ENCODE data around the gene CSRNP2.

CSRNP2 gene

DNA sequence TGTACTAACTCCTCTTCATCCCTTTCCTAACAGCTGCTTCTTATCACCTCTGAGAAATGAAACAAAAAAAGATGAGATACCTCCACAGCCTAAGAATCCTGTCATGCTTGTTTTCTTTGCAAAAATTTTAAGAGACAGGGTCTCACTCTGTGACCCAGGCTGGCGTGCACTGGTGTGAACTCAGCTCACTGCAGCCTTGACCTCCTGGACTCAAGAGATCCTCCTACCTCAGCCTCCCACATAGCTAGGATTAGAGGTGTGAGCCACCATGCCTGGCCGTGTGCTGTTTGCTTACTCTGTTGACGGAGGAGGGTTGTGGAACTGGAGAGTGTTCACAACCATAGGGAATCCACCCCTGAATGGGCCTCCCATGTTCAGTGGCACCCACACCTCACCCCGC, 16.2 kb downstream of the CSRNP2 start:
- DNase-seq: no peak

DNA sequence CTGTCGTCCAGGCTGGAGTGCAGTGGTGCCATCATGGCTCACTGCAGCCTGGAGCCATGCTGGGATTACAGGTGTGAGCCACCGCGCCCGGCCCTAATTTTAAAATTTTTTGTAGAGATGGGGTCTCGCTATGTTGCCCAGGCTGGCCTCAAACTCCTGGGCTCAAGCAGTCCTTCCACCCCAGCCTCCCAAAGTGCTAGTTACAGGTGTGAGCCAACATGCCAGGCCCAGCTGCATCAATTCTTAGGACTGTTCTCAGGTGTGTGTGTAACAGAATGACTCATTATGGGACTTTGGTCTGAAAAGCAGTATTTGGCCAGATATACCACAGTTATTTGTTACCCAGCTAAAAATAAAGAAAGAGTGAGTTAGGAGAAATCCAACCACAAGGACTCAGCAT, 17.9 kb downstream of the CSRNP2 start:
- no peak for TF ChIP-seq POLR2A (IDR thresholded peaks at IDR 0.05; ENCODE audit: low read length)
- no peak for TF ChIP-seq GATA1 (IDR thresholded peaks at IDR 0.05; ENCODE audit: low read depth, low read length)
- no peak for DNase-seq

More for the DNA sequence above, 16.2 kb downstream of the CSRNP2 start:
- TF ChIP-seq GATA1 (IDR thresholded peaks at IDR 0.05; ENCODE audit: low read depth, low read length) (no peak), POLR2A (IDR thresholded peaks at IDR 0.05; ENCODE audit: low read length) (no peak)

DNA sequence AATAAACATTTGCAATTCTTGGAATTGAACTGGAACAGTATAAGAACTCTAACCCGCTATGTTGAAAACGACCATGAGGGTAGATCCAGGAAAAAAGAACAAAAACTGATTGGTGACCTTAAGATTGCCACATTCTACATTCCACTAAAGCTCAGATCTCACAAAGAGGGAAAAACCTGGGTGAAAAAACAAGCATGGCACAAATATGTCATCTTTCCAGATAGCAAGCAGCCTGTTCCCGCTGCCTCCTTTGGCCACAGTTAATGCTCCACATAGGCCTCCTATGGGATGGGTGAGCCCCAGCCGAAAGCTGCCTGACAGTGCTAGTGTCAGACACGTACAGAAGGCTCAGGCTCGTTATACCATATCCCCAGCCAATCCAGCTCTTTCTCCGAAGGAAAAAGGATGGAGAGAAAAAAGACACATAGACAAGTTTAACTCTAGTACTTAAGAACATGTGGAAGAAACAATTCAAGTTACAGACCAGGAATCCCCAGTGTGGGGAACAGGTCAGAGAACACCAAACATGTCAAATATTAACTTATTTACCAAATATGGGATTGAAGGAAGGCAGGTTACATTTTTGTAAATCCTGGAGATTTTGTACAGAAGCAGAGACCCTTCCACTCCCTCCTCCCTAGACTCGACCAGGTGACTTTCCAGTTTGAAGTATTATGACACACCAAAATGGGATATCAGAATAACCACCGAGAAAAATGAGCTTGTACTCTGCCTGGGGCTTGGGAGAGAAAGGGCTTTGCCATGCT, 20.6 kb downstream of the CSRNP2 start:
- peak; percentile 24 for TF ChIP-seq POLR2A (IDR thresholded peaks at IDR 0.05; ENCODE audit: low read length)
- TF ChIP-seq GATA1 (IDR thresholded peaks at IDR 0.05; ENCODE audit: low read depth, low read length): no peak

DNA sequence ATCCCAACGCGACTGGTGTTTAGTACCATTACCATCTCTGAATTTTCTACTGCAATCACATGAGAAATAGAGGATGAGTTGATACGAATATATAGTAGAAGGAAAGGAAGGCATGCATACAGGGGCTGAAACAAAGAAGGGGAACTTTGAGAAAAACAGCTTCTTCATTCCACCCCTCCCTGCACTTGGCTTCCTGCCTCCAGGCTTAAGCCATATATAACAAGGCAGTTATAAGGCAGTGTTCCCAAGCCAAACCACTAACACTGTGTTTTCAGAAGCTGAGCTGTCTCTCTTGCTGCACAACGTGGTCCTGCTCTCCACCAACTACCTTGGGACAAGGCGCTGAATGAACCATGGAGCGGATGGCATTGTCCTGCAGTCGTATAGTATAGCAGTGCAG, 24.3 kb downstream of the CSRNP2 start:
- TF ChIP-seq GATA1 (IDR thresholded peaks at IDR 0.05; ENCODE audit: low read depth, low read length) (no peak), POLR2A (IDR thresholded peaks at IDR 0.05; ENCODE audit: low read length) (no peak)

More for the DNA sequence above, 20.6 kb downstream of the CSRNP2 start:
- DNase-seq: no peak

DNA sequence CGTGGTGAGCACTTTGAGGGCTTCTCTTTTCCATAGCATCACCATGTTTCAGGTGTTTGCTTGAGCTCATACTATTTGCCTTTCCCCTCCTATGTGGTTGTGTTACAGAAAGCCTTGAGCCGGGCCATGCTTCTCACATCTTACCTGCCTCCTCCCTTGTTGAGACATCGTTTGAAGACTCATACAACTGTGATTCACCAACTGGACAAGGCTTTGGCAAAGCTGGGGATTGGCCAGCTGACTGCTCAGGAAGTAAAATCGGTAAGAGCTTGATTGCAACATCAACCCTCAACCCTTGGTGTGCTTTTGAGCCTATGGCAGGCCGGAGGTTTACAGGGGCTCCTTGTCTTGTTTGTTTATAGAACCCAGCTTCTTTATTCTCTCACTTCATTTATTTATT, 27.2 kb downstream of the CSRNP2 start:
- DNase-seq: no peak
- TF ChIP-seq GATA1 (IDR thresholded peaks at IDR 0.05; ENCODE audit: low read depth, low read length): no peak
- TF ChIP-seq POLR2A (IDR thresholded peaks at IDR 0.05; ENCODE audit: low read length): no peak

More for the DNA sequence above, 24.3 kb downstream of the CSRNP2 start:
- no peak for DNase-seq

DNA sequence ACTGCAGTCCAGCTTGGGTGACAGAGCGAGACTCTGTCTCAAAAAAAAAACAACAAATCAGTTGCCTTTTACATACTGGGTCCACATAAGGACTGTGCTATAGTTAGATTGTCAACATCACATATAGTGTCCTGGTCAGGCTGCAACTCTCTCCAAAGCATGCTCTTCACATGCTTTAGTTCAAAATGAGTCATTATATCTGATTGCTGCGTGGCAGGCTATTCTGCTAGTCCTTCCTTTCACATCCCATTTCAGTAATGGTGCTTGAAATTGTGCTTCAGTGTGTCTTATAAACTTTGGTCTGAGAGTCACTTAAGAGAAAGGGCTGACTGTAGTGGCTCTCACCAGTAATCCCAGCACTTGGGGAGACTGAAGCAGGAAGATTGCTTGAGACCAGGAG, 28.3 kb downstream of the CSRNP2 start:
- DNase-seq: no peak
- TF ChIP-seq POLR2A (IDR thresholded peaks at IDR 0.05; ENCODE audit: low read length) (no peak), GATA1 (IDR thresholded peaks at IDR 0.05; ENCODE audit: low read depth, low read length) (no peak)

DNA sequence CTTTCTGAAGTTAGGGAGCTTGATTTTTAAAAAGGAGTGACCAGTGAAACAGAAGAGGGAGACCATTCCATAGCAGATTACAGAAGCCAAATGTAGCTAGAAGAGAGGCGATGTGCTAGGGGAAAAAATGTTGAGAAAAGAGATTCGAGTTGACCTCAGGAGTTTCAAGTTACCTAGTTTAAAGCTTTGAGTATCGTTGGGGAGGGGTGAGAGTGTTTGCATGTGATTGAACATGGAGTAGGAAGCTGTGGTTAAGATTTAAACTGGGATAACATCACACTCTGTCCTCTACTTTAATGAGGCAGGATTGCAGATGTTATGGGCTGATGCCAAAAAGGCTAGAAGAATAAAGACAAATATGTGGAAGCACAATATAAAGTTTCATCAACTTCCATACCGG, 31.6 kb downstream of the CSRNP2 start:
- TF ChIP-seq GATA1 (IDR thresholded peaks at IDR 0.05; ENCODE audit: low read depth, low read length): no peak
- no peak for TF ChIP-seq POLR2A (IDR thresholded peaks at IDR 0.05; ENCODE audit: low read length)
- no peak for DNase-seq

DNA sequence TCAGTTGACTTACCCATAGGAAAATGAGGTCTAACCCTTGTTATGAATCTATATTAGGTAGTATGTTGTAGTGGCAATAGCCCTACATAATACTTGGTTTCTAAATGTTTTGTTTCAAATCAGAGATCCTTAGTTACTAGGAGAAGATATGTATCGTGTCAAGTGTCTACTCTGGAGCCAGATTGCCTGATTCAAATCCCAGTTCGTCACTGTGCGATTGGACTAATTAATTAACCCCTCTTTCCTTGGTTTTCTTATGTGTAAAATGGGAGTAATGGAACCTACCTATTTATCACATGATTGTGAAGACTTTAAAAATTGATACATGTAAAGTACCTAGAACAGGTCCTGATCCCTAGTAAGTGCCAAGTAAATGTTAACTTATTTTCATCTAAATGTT, 33.9 kb downstream of the CSRNP2 start:
- no peak for DNase-seq
- TF ChIP-seq POLR2A (IDR thresholded peaks at IDR 0.05; ENCODE audit: low read length): no peak
- TF ChIP-seq GATA1 (IDR thresholded peaks at IDR 0.05; ENCODE audit: low read depth, low read length): no peak

DNA sequence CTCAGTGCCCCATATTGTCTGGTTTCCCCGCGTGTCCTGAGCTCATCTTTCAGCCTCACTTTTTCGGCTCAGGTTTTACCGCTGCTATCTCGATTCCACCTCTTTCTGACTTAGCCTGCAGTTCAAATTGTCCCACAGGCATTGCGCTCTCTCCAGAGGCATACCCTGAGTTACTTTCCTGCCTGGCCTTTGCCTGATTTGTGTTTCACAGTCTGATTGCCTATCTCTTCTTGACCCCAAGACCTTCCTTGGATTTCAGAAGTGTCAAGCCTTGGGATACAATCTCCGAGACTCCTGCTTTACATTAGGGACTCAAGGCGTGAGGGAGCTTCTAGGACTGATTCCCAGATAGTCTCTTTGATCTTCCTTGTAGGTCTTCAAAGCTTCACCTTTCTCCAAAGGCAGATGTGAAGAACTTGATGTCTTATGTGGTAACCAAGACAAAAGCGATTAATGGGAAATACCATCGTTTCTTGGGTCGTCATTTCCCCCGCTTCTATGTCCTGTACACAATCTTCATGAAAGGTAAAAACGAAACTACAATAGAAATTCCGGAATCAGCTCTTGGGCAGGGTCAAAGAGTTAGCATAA, 34.6 kb downstream of the CSRNP2 start:
- DNase-seq: peak; percentile 48 to 67
- TF ChIP-seq GATA1 (IDR thresholded peaks at IDR 0.05; ENCODE audit: low read depth, low read length): no peak
- no peak for TF ChIP-seq POLR2A (IDR thresholded peaks at IDR 0.05; ENCODE audit: low read length)

DNA sequence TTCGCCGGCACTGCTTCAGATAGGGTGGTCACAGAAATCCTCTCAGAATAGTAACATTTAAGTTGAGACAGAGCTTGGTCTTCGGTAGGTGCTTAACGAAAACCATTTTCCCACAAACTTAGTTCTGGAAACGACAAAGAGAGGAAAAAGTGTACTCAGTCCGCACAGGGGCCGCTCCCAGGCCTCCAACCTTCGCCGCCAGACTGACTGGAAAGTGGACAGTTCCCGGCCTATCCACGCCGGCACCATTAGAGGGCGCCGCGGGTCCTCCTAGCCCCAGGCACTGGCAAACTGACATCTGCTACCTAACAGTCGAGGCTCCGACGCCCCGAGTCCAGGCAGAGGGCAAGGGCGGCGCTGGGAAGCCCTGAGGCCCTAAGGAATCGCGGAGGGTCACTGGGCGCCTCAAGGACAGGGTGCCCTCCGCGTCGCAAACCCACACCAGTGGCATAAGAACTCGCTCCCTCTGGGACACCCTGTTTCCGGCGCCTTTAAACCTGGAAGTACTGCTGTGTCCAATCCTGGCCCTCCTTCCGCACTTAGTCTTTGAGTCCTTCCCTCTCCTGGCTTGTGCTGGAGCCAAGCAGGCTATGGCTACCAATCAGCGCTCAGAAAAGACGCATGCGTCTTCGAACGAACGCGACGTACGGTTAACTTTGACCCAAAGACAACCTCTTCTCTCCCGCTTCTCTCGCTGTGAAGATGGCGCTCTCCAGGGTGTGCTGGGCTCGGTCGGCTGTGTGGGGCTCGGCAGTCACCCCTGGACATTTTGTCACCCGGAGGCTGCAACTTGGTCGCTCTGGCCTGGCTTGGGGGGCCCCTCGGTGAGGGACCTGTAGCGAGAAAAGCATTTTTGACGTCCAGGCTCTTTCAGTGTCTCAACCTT, 35.5 kb downstream of the CSRNP2 start, which contains the start of gene LETMD1:
LETMD1 (plus strand) TSS at position 673 of the 886 bp plus-strand sequence; CDS start at position 703, 30 bp downstream.
- TF ChIP-seq POLR2A (IDR thresholded peaks at IDR 0.05; ENCODE audit: low read length) (peak; percentile 98), GATA1 (IDR thresholded peaks at IDR 0.05; ENCODE audit: low read depth, low read length) (no peak)
- DNase-seq: peak; percentile 97 to 98

DNA sequence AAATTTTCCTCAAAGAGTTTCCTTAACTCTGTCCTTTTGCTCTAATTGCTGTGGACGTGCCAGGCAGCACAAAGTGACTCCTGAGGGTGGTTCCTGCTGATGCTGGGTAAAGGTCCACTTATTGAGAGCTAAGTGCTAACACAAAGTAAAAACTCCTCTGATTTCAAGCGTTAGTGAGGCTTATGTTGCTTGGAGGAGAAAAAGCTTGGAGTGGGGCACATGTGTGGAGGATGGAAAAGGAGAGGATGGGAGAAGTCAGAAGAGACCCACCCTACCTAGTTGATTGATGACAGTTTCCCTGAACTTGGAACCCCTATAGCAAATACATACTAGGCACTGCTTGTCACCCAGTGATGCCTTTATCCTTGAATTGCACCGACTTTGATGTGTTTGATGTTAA, 47.1 kb downstream of the CSRNP2 start:
- no peak for DNase-seq
- no peak for TF ChIP-seq GATA1 (IDR thresholded peaks at IDR 0.05; ENCODE audit: low read depth, low read length)
- no peak for TF ChIP-seq POLR2A (IDR thresholded peaks at IDR 0.05; ENCODE audit: low read length)

DNA sequence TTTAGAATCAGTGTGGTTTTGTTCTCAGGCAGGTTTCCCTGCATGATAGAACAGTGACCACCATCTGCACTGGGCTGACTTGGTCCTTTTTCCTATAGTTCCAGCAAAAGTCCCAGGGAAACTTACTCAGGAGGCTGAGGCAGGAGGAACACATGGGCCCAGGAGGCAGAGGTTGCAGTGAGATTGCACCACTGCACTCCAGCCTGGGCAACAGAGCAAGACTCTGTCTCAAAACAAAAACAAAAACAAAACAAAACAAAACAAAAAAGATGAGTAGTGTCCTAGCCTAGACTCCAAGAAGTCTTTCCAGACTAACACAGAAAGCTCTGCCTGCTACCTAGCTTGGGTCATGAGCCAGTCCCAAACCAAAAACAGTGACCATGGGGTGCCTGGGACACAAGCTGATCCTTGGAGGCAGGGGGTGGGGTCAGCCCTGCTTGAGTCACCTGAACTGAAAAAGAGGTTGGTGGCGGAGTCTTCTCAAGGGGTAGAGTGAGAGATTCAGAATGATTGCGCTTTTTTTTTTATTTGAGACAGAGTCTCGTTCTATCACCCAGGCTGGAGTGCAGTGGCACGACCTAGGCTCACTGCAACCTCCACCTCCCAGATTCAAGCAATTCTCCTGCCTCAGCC, 49.8 kb downstream of the CSRNP2 start:
- no peak for DNase-seq

DNA sequence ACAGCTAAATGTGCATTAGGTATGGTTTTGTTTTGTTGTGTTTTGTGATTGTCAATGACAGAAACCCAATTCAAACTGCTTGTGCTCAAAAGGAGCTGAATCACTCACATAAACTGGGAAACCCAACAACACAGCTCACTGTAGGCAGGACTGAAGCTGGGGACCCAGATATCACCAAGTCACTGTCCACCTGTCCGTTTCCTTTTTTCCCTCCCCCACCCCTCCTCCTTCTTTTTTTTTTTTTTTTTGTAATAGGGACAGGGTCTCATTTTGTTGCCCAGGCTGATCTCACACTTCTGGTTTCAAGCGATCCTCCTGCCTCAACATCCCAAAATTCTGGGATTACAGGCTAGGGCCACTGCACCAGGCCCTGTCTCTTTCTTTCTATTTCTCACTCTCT, 50.3 kb downstream of the CSRNP2 start:
- TF ChIP-seq POLR2A (IDR thresholded peaks at IDR 0.05; ENCODE audit: low read length) (no peak), GATA1 (IDR thresholded peaks at IDR 0.05; ENCODE audit: low read depth, low read length) (no peak)
- no peak for DNase-seq

More for the DNA sequence above, 49.8 kb downstream of the CSRNP2 start:
- TF ChIP-seq GATA1 (IDR thresholded peaks at IDR 0.05; ENCODE audit: low read depth, low read length): no peak
- TF ChIP-seq POLR2A (IDR thresholded peaks at IDR 0.05; ENCODE audit: low read length): no peak

DNA sequence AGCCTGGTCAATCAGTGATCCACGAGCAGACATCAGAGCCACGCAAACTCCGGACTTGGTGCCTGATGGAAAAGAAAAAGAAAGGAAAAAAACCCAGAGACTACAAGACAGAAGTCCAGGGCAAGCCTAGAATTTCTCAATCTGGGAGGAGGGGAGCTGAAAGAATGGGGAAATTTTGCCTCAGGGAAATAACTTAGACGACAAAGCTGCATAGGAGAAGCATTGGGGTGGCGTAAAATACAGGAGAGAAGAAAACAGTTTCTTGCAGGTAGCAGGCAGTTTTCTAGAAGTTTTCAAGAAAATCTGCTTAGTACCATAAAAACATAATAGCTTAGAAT, 54.6 kb downstream of the CSRNP2 start:
- TF ChIP-seq GATA1 (IDR thresholded peaks at IDR 0.05; ENCODE audit: low read depth, low read length) (no peak), POLR2A (IDR thresholded peaks at IDR 0.05; ENCODE audit: low read length) (no peak)

More for the DNA sequence above, 54.6 kb downstream of the CSRNP2 start:
- DNase-seq: no peak

All from erythroblast (primary cell).